H9 (cell line): Measurements from ENCODE around the gene ERBIN. TPM values are rescaled to one million over a fixed set of nuclear protein-coding genes. Genes with fewer than 3 reads are reported as not detected.

Experiments
- DNase-seq: peaks from one replicate; pipeline ENCODE4 v3.0.0-alpha.2; 2017
- H2AFZ ChIP-seq: one replicate; pipeline ENCODE4 v1.6.1; 2013; ENCODE audit warnings: mild to moderate bottlenecking, low read length, control low read depth, moderate library complexity
- H2AK5ac ChIP-seq: 2 replicates; pipeline ENCODE4 v1.6.1; 2013; ENCODE audit warnings: low read length, control low read depth, mixed read lengths; ENCODE audit not compliant: insufficient read length
- H2BK120ac ChIP-seq: one replicate; pipeline ENCODE4 v1.6.1; 2013; ENCODE audit warnings: low read depth, mild to moderate bottlenecking, low read length, control low read depth, inconsistent platforms; ENCODE audit not compliant: poor library complexity, severe bottlenecking
- H2BK12ac ChIP-seq: 2 replicates; pipeline ENCODE4 v1.6.1; 2013; ENCODE audit warnings: low read length, control low read depth, mixed read lengths, low read depth; ENCODE audit not compliant: insufficient read length
- H2BK15ac ChIP-seq: 2 replicates; pipeline ENCODE4 v1.6.1; 2013; ENCODE audit warnings: low read depth, low read length, control low read depth
- H2BK20ac ChIP-seq: one replicate; pipeline ENCODE4 v1.6.1; 2013; ENCODE audit warnings: low read depth, mild to moderate bottlenecking, low read length, control low read depth, inconsistent platforms; ENCODE audit not compliant: poor library complexity, severe bottlenecking
- H2BK5ac ChIP-seq: 2 replicates; pipeline ENCODE4 v1.6.1; 2013; ENCODE audit warnings: low read length, control low read depth, mixed read lengths; ENCODE audit not compliant: insufficient read length
- H3K14ac ChIP-seq: 2 replicates; pipeline ENCODE4 v1.6.1; 2013; ENCODE audit warnings: low read length, control low read depth; ENCODE audit not compliant: insufficient read depth
- H3K18ac ChIP-seq: 2 replicates; pipeline ENCODE4 v1.6.1; 2013; ENCODE audit warnings: low read depth, mild to moderate bottlenecking, mixed read lengths, low read length, control low read depth; ENCODE audit not compliant: insufficient read length
- H3K23ac ChIP-seq: 2 replicates; pipeline ENCODE4 v1.6.1; 2013; ENCODE audit warnings: low read length, control low read depth, mixed read lengths, low read depth; ENCODE audit not compliant: insufficient read length
- H3K23me2 ChIP-seq: 2 replicates; pipeline ENCODE4 v1.6.1; 2013; ENCODE audit warnings: low read depth, mild to moderate bottlenecking, mixed read lengths, low read length, control low read depth; ENCODE audit not compliant: insufficient read length, poor library complexity, severe bottlenecking
- H3K27ac ChIP-seq: 2 replicates; pipeline ENCODE4 v1.5.1; 2013; ENCODE audit warnings: low read length, control low read depth, mixed read lengths, low read depth; ENCODE audit not compliant: insufficient read length
- H3K27me3 ChIP-seq: 2 replicates; pipeline ENCODE4 v1.6.1; 2013; ENCODE audit warnings: low read length, control low read depth, inconsistent platforms; ENCODE audit not compliant: insufficient read depth
- H3K4ac ChIP-seq: 2 replicates; pipeline ENCODE4 v1.6.1; 2013; ENCODE audit warnings: low read depth, mild to moderate bottlenecking, control low read depth, inconsistent platforms, low read length, moderate library complexity
- H3K4me1 ChIP-seq: 2 replicates; pipeline ENCODE4 v1.6.1; 2013; ENCODE audit warnings: low read length, control low read depth, inconsistent platforms; ENCODE audit not compliant: insufficient read depth
- H3K4me2 ChIP-seq: 2 replicates; pipeline ENCODE4 v1.6.1; 2013; ENCODE audit warnings: low read length, control low read depth, mixed read lengths; ENCODE audit not compliant: insufficient read length, insufficient read depth
- H3K56ac ChIP-seq: 2 replicates; pipeline ENCODE4 v1.6.1; 2013; ENCODE audit warnings: low read depth, mild to moderate bottlenecking, mixed read lengths, low read length, control low read depth; ENCODE audit not compliant: insufficient read length
- H3K79me1 ChIP-seq: 2 replicates; pipeline ENCODE4 v1.6.1; 2013; ENCODE audit warnings: low read depth, mild to moderate bottlenecking, moderate library complexity, low read length, control low read depth, inconsistent platforms; ENCODE audit not compliant: insufficient read depth, poor library complexity, severe bottlenecking
- H3K79me2 ChIP-seq: 2 replicates; pipeline ENCODE4 v1.6.1; 2013; ENCODE audit warnings: low read length, control low read depth, inconsistent platforms; ENCODE audit not compliant: insufficient read depth
- H3K9ac ChIP-seq: 2 replicates; pipeline ENCODE4 v1.6.1; 2013; ENCODE audit warnings: low read length, control low read depth, mixed read lengths; ENCODE audit not compliant: insufficient read length; ENCODE audit errors: extremely low read depth
- H3K9me3 ChIP-seq: one replicate; pipeline ENCODE4 v1.6.1; 2013; ENCODE audit warnings: low read depth, low read length, inconsistent platforms; ENCODE audit not compliant: control insufficient read depth
- H3T11ph ChIP-seq: one replicate; pipeline ENCODE4 v1.6.1; 2013; ENCODE audit warnings: mild to moderate bottlenecking, low read length, control low read depth, inconsistent platforms
- H4K20me1 ChIP-seq: one replicate; pipeline ENCODE4 v1.6.1; 2013; ENCODE audit not compliant: control insufficient read depth, insufficient read length, insufficient read depth
- H4K5ac ChIP-seq: 2 replicates; pipeline ENCODE4 v1.6.1; 2013; ENCODE audit warnings: low read depth, mild to moderate bottlenecking, mixed read lengths, low read length, control low read depth; ENCODE audit not compliant: insufficient read length
- H4K8ac ChIP-seq: replicated peaks from 2 replicates; pipeline ENCODE4 v1.6.1; 2013; ENCODE audit warnings: low read length, control low read depth, mixed read lengths, low read depth; ENCODE audit not compliant: insufficient read length
- H4K91ac ChIP-seq: 2 replicates; pipeline ENCODE4 v1.6.1; 2013; ENCODE audit warnings: low read depth, mild to moderate bottlenecking, moderate library complexity, mixed read lengths, low read length, control low read depth; ENCODE audit not compliant: insufficient read length
- H3K27ac Mint-ChIP-seq, 3 experiments: 2 replicates in 2 of 3; 3 replicates in 1 of 3; pipeline ENCODE4 v1.8.0; 2020 to 2021; ENCODE audit warnings: mixed read lengths in 3 of 3, mild to moderate bottlenecking in 1 of 3, moderate library complexity in 1 of 3
- H3K27me3 Mint-ChIP-seq: 2 replicates; pipeline ENCODE4 v1.8.0; 2021; ENCODE audit warnings: low read depth, mild to moderate bottlenecking, moderate library complexity, mixed read lengths
- H3K36me3 Mint-ChIP-seq, 3 experiments: 2 replicates in 2 of 3; 3 replicates in 1 of 3; pipeline ENCODE4 v1.8.0; 2020 to 2021; ENCODE audit warnings: low read depth in 3 of 3, mixed read lengths in 3 of 3; ENCODE audit not compliant: insufficient read depth in 1 of 3
- H3K4me1 Mint-ChIP-seq, 2 experiments: 2 replicates each; pipeline ENCODE4 v1.8.0; 2020; ENCODE audit warnings: mixed read lengths in 2 of 2
- H3K4me3 Mint-ChIP-seq, 2 experiments: 2 replicates in 1 of 2; 3 replicates in 1 of 2; pipeline ENCODE4 v1.8.0; 2020 to 2021; ENCODE audit warnings: mild to moderate bottlenecking in 2 of 2, mixed read lengths in 2 of 2, moderate library complexity in 1 of 2
- H3K9me3 Mint-ChIP-seq, 2 experiments: 2 replicates in 1 of 2; 3 replicates in 1 of 2; pipeline ENCODE4 v1.8.0; 2020; ENCODE audit warnings: mild to moderate bottlenecking in 2 of 2, mixed read lengths in 2 of 2, moderate library complexity in 1 of 2
- WGBS: extraction: QIAGEN DNeasy Blood & Tissue Kit; methylation state at CpG from one replicate; pipeline ENCODE4 v1.1.7; 2013; ENCODE audit warnings: missing lambda C conversion rate, low lambda C conversion rate, mixed read lengths; ENCODE audit not compliant: insufficient read length; ENCODE audit errors: extremely low coverage; 5-methylcytosine and 5-hydroxymethylcytosine counted together
- total RNA-seq: library from RNA; stranded (reverse); gene quantifications from 2 replicates; pipeline ENCODE4 v1.2.1, GENCODE V29; 2021
- TF ChIP-seq, protein P1 (sequence below): fragments of 200-600 bp; sonication (generic); conservative IDR thresholded peaks from 3 replicates; pipeline ENCODE4 v1.8.0; 2021; ENCODE audit warnings: antibody characterized with exemption, mild to moderate bottlenecking

Gene ERBIN
- total RNA-seq, 1 experiment from 2014 or later, result 42.9 TPM

DNA sequence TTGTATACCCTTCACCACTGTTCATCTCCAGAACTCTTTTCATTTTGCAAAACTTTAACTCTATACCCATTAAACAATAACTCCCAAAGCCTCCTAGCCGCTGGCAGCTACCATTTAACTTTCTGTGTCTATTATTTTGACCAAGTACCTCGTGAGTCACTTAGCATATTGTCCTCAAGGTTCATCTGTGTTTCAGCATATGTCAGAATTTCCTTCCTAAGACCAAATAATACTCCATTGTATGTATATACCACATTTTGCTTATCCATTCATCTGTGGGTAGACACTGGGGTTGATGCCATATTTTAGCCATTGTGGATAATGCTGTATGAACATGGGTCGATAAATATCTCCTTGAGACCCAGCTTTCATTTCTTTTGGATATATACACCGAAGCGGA lies 17.4 kb downstream of the ERBIN start:
- H3K79me2 ChIP-seq, result peaks cover 8% of the 10 kb centered on the region; the same call in 1 of the 2 replicates
- no peak overlapping the region for H2BK15ac ChIP-seq
- H2BK5ac ChIP-seq, result no peak overlapping the region
- no peak overlapping the region for H3K4ac ChIP-seq
- H3T11ph ChIP-seq, result no peak overlapping the region
- no peak overlapping the region for H2AFZ ChIP-seq
- no peak overlapping the region for H3K56ac ChIP-seq
- H3K27ac Mint-ChIP-seq, result no peak overlapping the region
- H3K9me3 ChIP-seq, result no peaks in the 10 kb centered on the region
- no peak overlapping the region for H4K8ac ChIP-seq
- no peaks in the 10 kb centered on the region for H3K4me1 ChIP-seq
- no peaks in the 10 kb centered on the region for H3K27me3 ChIP-seq
- no peak overlapping the region for H4K91ac ChIP-seq
- H2BK12ac ChIP-seq, result no peak overlapping the region
- no peak overlapping the region for H3K23ac ChIP-seq
- no peak overlapping the region for H2BK120ac ChIP-seq
- H3K4me3 Mint-ChIP-seq, result no peak overlapping the region
- peaks cover 18 to 35% (median 19%) of the 10 kb centered on the region in 3 experiments; a peak in 6 of 7 replicates for H3K36me3 Mint-ChIP-seq
- no peaks in the 10 kb centered on the region for H3K79me1 ChIP-seq
- H2AK5ac ChIP-seq, result no peak overlapping the region
- no peak overlapping the region for H2BK20ac ChIP-seq
- DNase-seq, result no peak
- WGBS, result no CpG with 5 or more reads among the region's 5 CpGs
- H3K27me3 Mint-ChIP-seq, result no peaks in the 10 kb centered on the region
- H4K20me1 ChIP-seq, result no peaks in the 10 kb centered on the region
- H3K27ac ChIP-seq, result no peak overlapping the region
- H4K5ac ChIP-seq, result no peak overlapping the region
- H3K9me3 Mint-ChIP-seq, result peaks cover 8 to 10% of the 10 kb centered on the region in 2 experiments
- H3K9ac ChIP-seq, result no peak overlapping the region
- no peaks in the 10 kb centered on the region for H3K23me2 ChIP-seq
- TF ChIP-seq, protein P1, sequence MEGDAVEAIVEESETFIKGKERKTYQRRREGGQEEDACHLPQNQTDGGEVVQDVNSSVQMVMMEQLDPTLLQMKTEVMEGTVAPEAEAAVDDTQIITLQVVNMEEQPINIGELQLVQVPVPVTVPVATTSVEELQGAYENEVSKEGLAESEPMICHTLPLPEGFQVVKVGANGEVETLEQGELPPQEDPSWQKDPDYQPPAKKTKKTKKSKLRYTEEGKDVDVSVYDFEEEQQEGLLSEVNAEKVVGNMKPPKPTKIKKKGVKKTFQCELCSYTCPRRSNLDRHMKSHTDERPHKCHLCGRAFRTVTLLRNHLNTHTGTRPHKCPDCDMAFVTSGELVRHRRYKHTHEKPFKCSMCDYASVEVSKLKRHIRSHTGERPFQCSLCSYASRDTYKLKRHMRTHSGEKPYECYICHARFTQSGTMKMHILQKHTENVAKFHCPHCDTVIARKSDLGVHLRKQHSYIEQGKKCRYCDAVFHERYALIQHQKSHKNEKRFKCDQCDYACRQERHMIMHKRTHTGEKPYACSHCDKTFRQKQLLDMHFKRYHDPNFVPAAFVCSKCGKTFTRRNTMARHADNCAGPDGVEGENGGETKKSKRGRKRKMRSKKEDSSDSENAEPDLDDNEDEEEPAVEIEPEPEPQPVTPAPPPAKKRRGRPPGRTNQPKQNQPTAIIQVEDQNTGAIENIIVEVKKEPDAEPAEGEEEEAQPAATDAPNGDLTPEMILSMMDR, result no peak
- no peak overlapping the region for H3K18ac ChIP-seq
- H3K4me2 ChIP-seq, result no peak overlapping the region
- no peak overlapping the region for H3K14ac ChIP-seq
- peaks cover 0 to 5% of the 10 kb centered on the region in 2 experiments; a peak in 2 of 4 replicates for H3K4me1 Mint-ChIP-seq
